H9 (cell line): ENCODE measurements around the gene CXCL6. TPM values are rescaled to one million over a fixed set of nuclear protein-coding genes. Genes with fewer than 3 reads are reported as not detected.

Source experiments
- DNase-seq: peaks from one replicate; pipeline ENCODE4 v3.0.0-alpha.2; 2017
- H2AFZ ChIP-seq: one replicate; pipeline ENCODE4 v1.6.1; 2013; ENCODE audit warnings: mild to moderate bottlenecking, low read length, control low read depth, moderate library complexity
- H2AK5ac ChIP-seq: 2 replicates; pipeline ENCODE4 v1.6.1; 2013; ENCODE audit warnings: low read length, control low read depth, mixed read lengths; ENCODE audit not compliant: insufficient read length
- H2BK120ac ChIP-seq: one replicate; pipeline ENCODE4 v1.6.1; 2013; ENCODE audit warnings: low read depth, mild to moderate bottlenecking, low read length, control low read depth, inconsistent platforms; ENCODE audit not compliant: poor library complexity, severe bottlenecking
- H2BK12ac ChIP-seq: 2 replicates; pipeline ENCODE4 v1.6.1; 2013; ENCODE audit warnings: low read length, control low read depth, mixed read lengths, low read depth; ENCODE audit not compliant: insufficient read length
- H2BK15ac ChIP-seq: 2 replicates; pipeline ENCODE4 v1.6.1; 2013; ENCODE audit warnings: low read depth, low read length, control low read depth
- H2BK20ac ChIP-seq: one replicate; pipeline ENCODE4 v1.6.1; 2013; ENCODE audit warnings: low read depth, mild to moderate bottlenecking, low read length, control low read depth, inconsistent platforms; ENCODE audit not compliant: poor library complexity, severe bottlenecking
- H2BK5ac ChIP-seq: 2 replicates; pipeline ENCODE4 v1.6.1; 2013; ENCODE audit warnings: low read length, control low read depth, mixed read lengths; ENCODE audit not compliant: insufficient read length
- H3K14ac ChIP-seq: 2 replicates; pipeline ENCODE4 v1.6.1; 2013; ENCODE audit warnings: low read length, control low read depth; ENCODE audit not compliant: insufficient read depth
- H3K18ac ChIP-seq: 2 replicates; pipeline ENCODE4 v1.6.1; 2013; ENCODE audit warnings: low read depth, mild to moderate bottlenecking, mixed read lengths, low read length, control low read depth; ENCODE audit not compliant: insufficient read length
- H3K23ac ChIP-seq: 2 replicates; pipeline ENCODE4 v1.6.1; 2013; ENCODE audit warnings: low read length, control low read depth, mixed read lengths, low read depth; ENCODE audit not compliant: insufficient read length
- H3K23me2 ChIP-seq: 2 replicates; pipeline ENCODE4 v1.6.1; 2013; ENCODE audit warnings: low read depth, mild to moderate bottlenecking, mixed read lengths, low read length, control low read depth; ENCODE audit not compliant: insufficient read length, poor library complexity, severe bottlenecking
- H3K27ac ChIP-seq: 2 replicates; pipeline ENCODE4 v1.5.1; 2013; ENCODE audit warnings: low read length, control low read depth, mixed read lengths, low read depth; ENCODE audit not compliant: insufficient read length
- H3K27me3 ChIP-seq: 2 replicates; pipeline ENCODE4 v1.6.1; 2013; ENCODE audit warnings: low read length, control low read depth, inconsistent platforms; ENCODE audit not compliant: insufficient read depth
- H3K4ac ChIP-seq: 2 replicates; pipeline ENCODE4 v1.6.1; 2013; ENCODE audit warnings: low read depth, mild to moderate bottlenecking, control low read depth, inconsistent platforms, low read length, moderate library complexity
- H3K4me1 ChIP-seq: 2 replicates; pipeline ENCODE4 v1.6.1; 2013; ENCODE audit warnings: low read length, control low read depth, inconsistent platforms; ENCODE audit not compliant: insufficient read depth
- H3K4me2 ChIP-seq: 2 replicates; pipeline ENCODE4 v1.6.1; 2013; ENCODE audit warnings: low read length, control low read depth, mixed read lengths; ENCODE audit not compliant: insufficient read length, insufficient read depth
- H3K56ac ChIP-seq: 2 replicates; pipeline ENCODE4 v1.6.1; 2013; ENCODE audit warnings: low read depth, mild to moderate bottlenecking, mixed read lengths, low read length, control low read depth; ENCODE audit not compliant: insufficient read length
- H3K79me1 ChIP-seq: 2 replicates; pipeline ENCODE4 v1.6.1; 2013; ENCODE audit warnings: low read depth, mild to moderate bottlenecking, moderate library complexity, low read length, control low read depth, inconsistent platforms; ENCODE audit not compliant: insufficient read depth, poor library complexity, severe bottlenecking
- H3K79me2 ChIP-seq: 2 replicates; pipeline ENCODE4 v1.6.1; 2013; ENCODE audit warnings: low read length, control low read depth, inconsistent platforms; ENCODE audit not compliant: insufficient read depth
- H3K9ac ChIP-seq: 2 replicates; pipeline ENCODE4 v1.6.1; 2013; ENCODE audit warnings: low read length, control low read depth, mixed read lengths; ENCODE audit not compliant: insufficient read length; ENCODE audit errors: extremely low read depth
- H3K9me3 ChIP-seq: one replicate; pipeline ENCODE4 v1.6.1; 2013; ENCODE audit warnings: low read depth, low read length, inconsistent platforms; ENCODE audit not compliant: control insufficient read depth
- H3T11ph ChIP-seq: one replicate; pipeline ENCODE4 v1.6.1; 2013; ENCODE audit warnings: mild to moderate bottlenecking, low read length, control low read depth, inconsistent platforms
- H4K20me1 ChIP-seq: one replicate; pipeline ENCODE4 v1.6.1; 2013; ENCODE audit not compliant: control insufficient read depth, insufficient read length, insufficient read depth
- H4K5ac ChIP-seq: 2 replicates; pipeline ENCODE4 v1.6.1; 2013; ENCODE audit warnings: low read depth, mild to moderate bottlenecking, mixed read lengths, low read length, control low read depth; ENCODE audit not compliant: insufficient read length
- H4K8ac ChIP-seq: replicated peaks from 2 replicates; pipeline ENCODE4 v1.6.1; 2013; ENCODE audit warnings: low read length, control low read depth, mixed read lengths, low read depth; ENCODE audit not compliant: insufficient read length
- H4K91ac ChIP-seq: 2 replicates; pipeline ENCODE4 v1.6.1; 2013; ENCODE audit warnings: low read depth, mild to moderate bottlenecking, moderate library complexity, mixed read lengths, low read length, control low read depth; ENCODE audit not compliant: insufficient read length
- H3K27ac Mint-ChIP-seq, 3 experiments: 2 replicates in 2 of 3; 3 replicates in 1 of 3; pipeline ENCODE4 v1.8.0; 2020 to 2021; ENCODE audit warnings: mixed read lengths in 3 of 3, mild to moderate bottlenecking in 1 of 3, moderate library complexity in 1 of 3
- H3K27me3 Mint-ChIP-seq: 2 replicates; pipeline ENCODE4 v1.8.0; 2021; ENCODE audit warnings: low read depth, mild to moderate bottlenecking, moderate library complexity, mixed read lengths
- H3K36me3 Mint-ChIP-seq, 3 experiments: 2 replicates in 2 of 3; 3 replicates in 1 of 3; pipeline ENCODE4 v1.8.0; 2020 to 2021; ENCODE audit warnings: low read depth in 3 of 3, mixed read lengths in 3 of 3; ENCODE audit not compliant: insufficient read depth in 1 of 3
- H3K4me1 Mint-ChIP-seq, 2 experiments: 2 replicates each; pipeline ENCODE4 v1.8.0; 2020; ENCODE audit warnings: mixed read lengths in 2 of 2
- H3K4me3 Mint-ChIP-seq, 2 experiments: 2 replicates in 1 of 2; 3 replicates in 1 of 2; pipeline ENCODE4 v1.8.0; 2020 to 2021; ENCODE audit warnings: mild to moderate bottlenecking in 2 of 2, mixed read lengths in 2 of 2, moderate library complexity in 1 of 2
- H3K9me3 Mint-ChIP-seq, 2 experiments: 2 replicates in 1 of 2; 3 replicates in 1 of 2; pipeline ENCODE4 v1.8.0; 2020; ENCODE audit warnings: mild to moderate bottlenecking in 2 of 2, mixed read lengths in 2 of 2, moderate library complexity in 1 of 2
- WGBS: extraction: QIAGEN DNeasy Blood & Tissue Kit; methylation state at CpG from one replicate; pipeline ENCODE4 v1.1.7; 2013; ENCODE audit warnings: missing lambda C conversion rate, low lambda C conversion rate, mixed read lengths; ENCODE audit not compliant: insufficient read length; ENCODE audit errors: extremely low coverage; 5-methylcytosine and 5-hydroxymethylcytosine counted together
- total RNA-seq: library from RNA; stranded (reverse); gene quantifications from 2 replicates; pipeline ENCODE4 v1.2.1, GENCODE V29; 2021
- TF ChIP-seq, protein P1 (sequence below): fragments of 200-600 bp; sonication (generic); conservative IDR thresholded peaks from 3 replicates; pipeline ENCODE4 v1.8.0; 2021; ENCODE audit warnings: antibody characterized with exemption, mild to moderate bottlenecking

Gene CXCL6
- total RNA-seq, 1 experiment from 2014 or later = 0.85 TPM

DNA sequence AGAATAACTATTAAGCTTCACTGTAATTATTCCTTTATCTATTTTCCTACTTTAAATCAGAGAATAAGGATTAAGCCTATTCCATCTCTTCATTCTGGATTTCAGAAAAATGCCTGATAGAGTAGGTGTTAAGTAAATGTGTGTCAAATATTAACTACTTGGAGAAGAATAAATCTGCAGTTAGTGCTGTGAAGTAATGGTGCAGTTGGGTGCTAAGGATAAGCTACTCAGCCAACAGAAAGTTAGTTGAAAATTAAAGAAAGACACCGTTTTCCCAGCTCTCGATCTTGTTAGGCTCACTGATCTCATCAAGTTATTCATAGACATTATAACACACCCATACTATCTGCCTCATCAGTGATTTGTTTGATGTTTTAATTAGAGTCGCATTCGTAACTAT, 23.7 kb downstream of the CXCL6 start:
- Histone ChIP-seq H3K27me3 (no peaks in the 10 kb centered on the region), H4K20me1 (no peaks in the 10 kb centered on the region), H2BK12ac (no peak overlapping the region), H2BK20ac (no peak overlapping the region), H3K4me2 (no peak overlapping the region), H3K27ac (no peak overlapping the region), H3T11ph (no peak overlapping the region), H4K5ac (no peak overlapping the region), H3K14ac (no peak overlapping the region), H2BK120ac (no peak overlapping the region), H2AK5ac (no peak overlapping the region), H3K9ac (no peak overlapping the region), H3K4ac (no peak overlapping the region), H3K56ac (no peak overlapping the region), H2AFZ (no peak overlapping the region), H3K23ac (no peak overlapping the region), H4K91ac (no peak overlapping the region), H2BK5ac (no peak overlapping the region), H3K23me2 (no peaks in the 10 kb centered on the region), H4K8ac (no peak overlapping the region), H3K4me1 (no peaks in the 10 kb centered on the region; the same call in 1 of the 2 replicates), H3K9me3 (no peaks in the 10 kb centered on the region), H3K79me2 (no peaks in the 10 kb centered on the region), H3K18ac (no peak overlapping the region), H2BK15ac (no peak overlapping the region), H3K79me1 (no peaks in the 10 kb centered on the region)
- no peaks in the 10 kb centered on the region; the same call in 1 of the 2 replicates for H3K27me3 Mint-ChIP-seq
- peaks cover 0 to 3% of the 10 kb centered on the region in 2 experiments; a peak in 1 of 4 replicates for H3K4me1 Mint-ChIP-seq
- no peaks in the 10 kb centered on the region for H3K36me3 Mint-ChIP-seq
- no CpG with 5 or more reads among the region's 4 CpGs for WGBS
- no peaks in the 10 kb centered on the region; a peak in 1 of 5 replicates for H3K9me3 Mint-ChIP-seq
- H3K27ac Mint-ChIP-seq = no peak overlapping the region
- H3K4me3 Mint-ChIP-seq = no peak overlapping the region
- no peak for DNase-seq
- TF ChIP-seq, protein P1, sequence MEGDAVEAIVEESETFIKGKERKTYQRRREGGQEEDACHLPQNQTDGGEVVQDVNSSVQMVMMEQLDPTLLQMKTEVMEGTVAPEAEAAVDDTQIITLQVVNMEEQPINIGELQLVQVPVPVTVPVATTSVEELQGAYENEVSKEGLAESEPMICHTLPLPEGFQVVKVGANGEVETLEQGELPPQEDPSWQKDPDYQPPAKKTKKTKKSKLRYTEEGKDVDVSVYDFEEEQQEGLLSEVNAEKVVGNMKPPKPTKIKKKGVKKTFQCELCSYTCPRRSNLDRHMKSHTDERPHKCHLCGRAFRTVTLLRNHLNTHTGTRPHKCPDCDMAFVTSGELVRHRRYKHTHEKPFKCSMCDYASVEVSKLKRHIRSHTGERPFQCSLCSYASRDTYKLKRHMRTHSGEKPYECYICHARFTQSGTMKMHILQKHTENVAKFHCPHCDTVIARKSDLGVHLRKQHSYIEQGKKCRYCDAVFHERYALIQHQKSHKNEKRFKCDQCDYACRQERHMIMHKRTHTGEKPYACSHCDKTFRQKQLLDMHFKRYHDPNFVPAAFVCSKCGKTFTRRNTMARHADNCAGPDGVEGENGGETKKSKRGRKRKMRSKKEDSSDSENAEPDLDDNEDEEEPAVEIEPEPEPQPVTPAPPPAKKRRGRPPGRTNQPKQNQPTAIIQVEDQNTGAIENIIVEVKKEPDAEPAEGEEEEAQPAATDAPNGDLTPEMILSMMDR = no peak
